C4-2B (cell line): ENCODE measurements around the gene POTEG.
"Not testable (repeated sequence)": the region's sequence is repeated elsewhere in the genome, so short reads cannot be mapped to it uniquely, and the experiment has no call there.

Experiments used
- ZFX ChIP-seq: fragments of 450-650 bp; IDR thresholded peaks from 2 replicates; pipeline ENCODE4 v1.6.1; 2017
- TF ChIP-seq, protein P1 (sequence below): fragments of 450-650 bp; conservative IDR thresholded peaks from 2 replicates; pipeline ENCODE4 v1.5.1; 2017; ENCODE audit warnings: mild to moderate bottlenecking

- TF ChIP-seq, protein P1, sequence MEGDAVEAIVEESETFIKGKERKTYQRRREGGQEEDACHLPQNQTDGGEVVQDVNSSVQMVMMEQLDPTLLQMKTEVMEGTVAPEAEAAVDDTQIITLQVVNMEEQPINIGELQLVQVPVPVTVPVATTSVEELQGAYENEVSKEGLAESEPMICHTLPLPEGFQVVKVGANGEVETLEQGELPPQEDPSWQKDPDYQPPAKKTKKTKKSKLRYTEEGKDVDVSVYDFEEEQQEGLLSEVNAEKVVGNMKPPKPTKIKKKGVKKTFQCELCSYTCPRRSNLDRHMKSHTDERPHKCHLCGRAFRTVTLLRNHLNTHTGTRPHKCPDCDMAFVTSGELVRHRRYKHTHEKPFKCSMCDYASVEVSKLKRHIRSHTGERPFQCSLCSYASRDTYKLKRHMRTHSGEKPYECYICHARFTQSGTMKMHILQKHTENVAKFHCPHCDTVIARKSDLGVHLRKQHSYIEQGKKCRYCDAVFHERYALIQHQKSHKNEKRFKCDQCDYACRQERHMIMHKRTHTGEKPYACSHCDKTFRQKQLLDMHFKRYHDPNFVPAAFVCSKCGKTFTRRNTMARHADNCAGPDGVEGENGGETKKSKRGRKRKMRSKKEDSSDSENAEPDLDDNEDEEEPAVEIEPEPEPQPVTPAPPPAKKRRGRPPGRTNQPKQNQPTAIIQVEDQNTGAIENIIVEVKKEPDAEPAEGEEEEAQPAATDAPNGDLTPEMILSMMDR = not testable (repeated sequence)
- TF ChIP-seq ZFX = not testable (repeated sequence)
Observed at GRCh38 chr14:19362323-19362722, 71.8 kb downstream of the POTEG start.
